H1 (cell line): Measurements from ENCODE around the gene F2RL2. TPM values are rescaled to one million over a fixed set of nuclear protein-coding genes. Genes with fewer than 3 reads are reported as not detected.

Experiments
- polyA plus RNA-seq, 7 experiments: library from polyadenylated mRNA; depleted of rRNA in 3 of 7; stranded (reverse) in 5 of 7; unstranded in 2 of 7; fragments of >200 nt in 5 of 7; fragments of 200-250 nt in 2 of 7; gene quantifications; 1 replicate in 5 of 7; 2 replicates in 1 of 7; 4 replicates in 1 of 7; pipeline versions ENCODE4 v1.2.1 to v1.2.3, GENCODE V29; 2011 to 2013; ENCODE audit warnings: missing spikeins in 2 of 7, mixed read lengths in 2 of 7
- total RNA-seq: library from RNA; stranded (reverse); fragmentation: NEBNext Ultra II Directional; extraction: Animal tissue kit (Norgen Biotek cat#: 25700); gene quantifications from 2 replicates; pipeline ENCODE4 v1.2.1, GENCODE V29; 2021

The F2RL2 gene
- total and polyA plus RNA-seq, 2 of the 8 experiments (the other 6 are each of a cell fraction or from before 2014, with no cell fraction given), result 0.03 to 0.07 TPM

Other genes with a start within 250 kb of the F2RL2 start
- 57.7 and 66.0 TPM in 2 replicates for gene IQGAP2, start 220.1 kb downstream of the F2RL2 start, total RNA-seq
- gene IQGAP2, start 220.1 kb downstream of the F2RL2 start, polyA plus RNA-seq (2011; rRNA removed), result 11.6 and 19.7 TPM in 2 replicates
- 23.8 and 25.0 TPM in 2 replicates for gene F2R, start 92.7 kb upstream of the F2RL2 start, total RNA-seq
- 24.8 and 29.1 TPM in 2 replicates for gene F2R, start 92.7 kb upstream of the F2RL2 start, polyA plus RNA-seq (2011; rRNA removed)
- gene F2RL1, start 195.6 kb upstream of the F2RL2 start, total RNA-seq, result 23.2 and 23.5 TPM in 2 replicates
- gene F2RL1, start 195.6 kb upstream of the F2RL2 start, polyA plus RNA-seq (2011; rRNA removed), result 18.5 and 26.6 TPM in 2 replicates
- gene S100Z, start 226.6 kb upstream of the F2RL2 start, total RNA-seq, result 0.30 TPM in 1 of 2 replicates, not detected in the other
- not detected in 2 replicates for gene S100Z, start 226.6 kb upstream of the F2RL2 start, polyA plus RNA-seq (2011; rRNA removed)